Measurements from ENCODE around the gene DNAH11. TPM values are rescaled to one million over a fixed set of nuclear protein-coding genes. Genes with fewer than 3 reads are reported as not detected.

The DNAH11 gene
- total and polyA plus RNA-seq, 2 of the 8 experiments (the other 6 are each of a cell fraction or from before 2014, with no cell fraction given) = 1.8 to 4.9 TPM

DNA sequence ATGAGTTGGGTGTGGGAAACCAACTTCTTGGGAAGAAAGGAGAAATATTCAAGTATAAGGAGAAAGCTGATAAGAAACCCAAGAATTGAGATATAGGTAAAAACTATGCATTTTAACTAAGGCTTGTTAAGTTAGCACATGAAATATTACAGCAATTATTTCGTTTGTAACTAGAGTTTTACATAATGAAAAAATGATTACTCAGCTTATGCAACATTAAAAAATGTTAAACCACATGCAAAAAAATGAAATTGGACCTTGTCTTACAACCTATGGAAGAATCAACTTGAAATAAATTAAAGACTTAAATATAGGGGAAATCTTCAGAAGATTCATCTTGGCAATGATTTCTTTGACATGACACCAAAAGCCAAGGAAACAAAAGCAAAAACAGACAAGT lies 219.6 kb downstream of the DNAH11 start:
- ChIA-PET CTCF (ENCODE audit: partially characterized antibody) (interaction anchor here (0.7 kb wide), 1 partner anchor 9 kb away, joined by 3 read pairs; no protein-coding TSS in a partner anchor), POLR2A (ENCODE audit: partially characterized antibody) (no interaction called here)
- no peaks in the 10 kb centered on the region for H3K79me2 ChIP-seq (ENCODE audit: control insufficient read depth in 1 of 2, insufficient read depth in 2 of 2, low read length in 2 of 2)
- H4K20me1 ChIP-seq (replicated peaks in 1 of 2; ENCODE audit: control insufficient read depth in 1 of 2, insufficient read depth in 2 of 2, low read length in 2 of 2) = no peaks in the 10 kb centered on the region
- H4K8ac ChIP-seq (ENCODE audit: extremely low read depth, insufficient read depth, low read length) = no peak overlapping the region
- no peaks in the 10 kb centered on the region for H3K79me1 ChIP-seq (ENCODE audit: low read depth, low read length)
- no peak overlapping the region for H3K23ac ChIP-seq (ENCODE audit: insufficient read length)
- no peak overlapping the region for H4K5ac ChIP-seq (ENCODE audit: insufficient read length, low read depth, low read length)
- no peak overlapping the region for H3K4me2 ChIP-seq (ENCODE audit: insufficient read depth in 1 of 2, low read depth in 2 of 2, low read length in 2 of 2)
- H2BK5ac ChIP-seq (ENCODE audit: low read depth, low read length) = no peak overlapping the region
- H3K27me3 ChIP-seq (replicated peaks in 1 of 4; ENCODE audit: control insufficient read depth in 3 of 4, extremely low read depth in 1 of 4, insufficient read depth in 3 of 4, low read length in 3 of 4) = no peaks in the 10 kb centered on the region
- H2BK12ac ChIP-seq (ENCODE audit: low read depth, low read length) = no peak overlapping the region
- H2BK20ac ChIP-seq (ENCODE audit: low read length) = no peak overlapping the region
- TF ChIP-seq RBBP5 (IDR thresholded peaks at IDR 0.05; ENCODE audit: borderline replicate concordance, low read depth, low read length) (no peak), RXRA (IDR thresholded peaks at IDR 0.05; ENCODE audit: insufficient read depth, low read depth, low read length) (no peak), EP300 (IDR thresholded peaks at IDR 0.05; ENCODE audit: borderline replicate concordance in 1 of 2, low read depth in 2 of 2, low read length in 2 of 2) (no peak), ZNF274 (IDR thresholded peaks at IDR 0.05; ENCODE audit: borderline replicate concordance, extremely low read depth, low read length) (no peak), SP2 (IDR thresholded peaks at IDR 0.05; ENCODE audit: low read length) (no peak), CBX5 (IDR thresholded peaks at IDR 0.05; ENCODE audit: low read depth, low read length) (no peak), KDM1A (IDR thresholded peaks at IDR 0.05; ENCODE audit: borderline replicate concordance, low read length) (no peak), SP4 (IDR thresholded peaks at IDR 0.05; ENCODE audit: low read length) (no peak), SRF (IDR thresholded peaks at IDR 0.05; ENCODE audit: low read depth, low read length) (no peak), SIX5 (IDR thresholded peaks at IDR 0.05; ENCODE audit: low read depth, low read length) (no peak), BRCA1 (IDR thresholded peaks at IDR 0.05; ENCODE audit: low read depth, low read length) (no peak), CBX8 (IDR thresholded peaks at IDR 0.05; ENCODE audit: borderline replicate concordance, low read depth, low read length) (no peak), NRF1 (IDR thresholded peaks at IDR 0.05; ENCODE audit: low read depth, low read length) (no peak)
- H3K56ac ChIP-seq (replicated peaks; ENCODE audit: insufficient read length, low read depth, low read length) = no peak overlapping the region
- no peaks in the 10 kb centered on the region for H3K23me2 ChIP-seq (ENCODE audit: low read depth, low read length)
- H2AFZ ChIP-seq (ENCODE audit: low read length) = no peak overlapping the region
- no peak overlapping the region for H3K4me3 ChIP-seq (ENCODE audit: extremely low read depth in 1 of 4, insufficient read depth in 2 of 4, low read depth in 3 of 4, low read length in 4 of 4)
- H3K9me3 ChIP-seq (ENCODE audit: insufficient read depth in 2 of 2, low read depth in 1 of 2, low read length in 1 of 2) = no peaks in the 10 kb centered on the region
- no peak overlapping the region for H3K14ac ChIP-seq (ENCODE audit: insufficient read length)
- H3K4me1 ChIP-seq (replicated peaks in 1 of 4; ENCODE audit: control insufficient read depth in 3 of 4, insufficient read depth in 4 of 4, low read length in 3 of 4) = peaks cover 0 to 8% (median 5%) of the 10 kb centered on the region in 4 experiments; a peak in 4 of 7 replicates
- DNase-seq (ENCODE audit: low read depth in 1 of 2, low spot score in 2 of 2) (no peak), FAIRE-seq (no peak)
- no peaks in the 10 kb centered on the region for H3K36me3 ChIP-seq (ENCODE audit: control insufficient read depth in 2 of 4, insufficient read depth in 4 of 4, low read length in 3 of 4)
- H3K9ac ChIP-seq (replicated peaks in 1 of 4; ENCODE audit: extremely low read depth in 1 of 4, low read depth in 3 of 4, low read length in 3 of 4) = no peak overlapping the region
- 81% methylated on average over 1 of the region's 1 CpG; no CpG with 5 or more reads in 1 of the 2 experiments for WGBS, 2 experiments (ENCODE audit: extremely low coverage in 1 of 2, insufficient coverage in 1 of 2, insufficient read length in 1 of 2, insufficient replicate concordance in 2 of 2, low coverage in 1 of 2, low lambda C conversion rate in 2 of 2, missing lambda C conversion rate in 1 of 2)
- no peak overlapping the region for H3K27ac ChIP-seq (ENCODE audit: low read depth, low read length)
- H2BK120ac ChIP-seq (replicated peaks; ENCODE audit: low read depth, low read length) = no peak overlapping the region
- H2BK15ac ChIP-seq (ENCODE audit: low read length) = no peak overlapping the region
- H3K18ac ChIP-seq (ENCODE audit: extremely low read depth, low read length) = no peak overlapping the region
- H2AK5ac ChIP-seq (ENCODE audit: low read depth, low read length) = no peak overlapping the region
- no peak overlapping the region for H3K4ac ChIP-seq (replicated peaks; ENCODE audit: insufficient read length, low read depth, low read length)
- H4K91ac ChIP-seq (replicated peaks; ENCODE audit: insufficient read length, low read length) = no peak overlapping the region
